NCI-H345 (cell line): ENCODE measurements around the gene SHOC1.
"Not testable (repeated sequence)": the region's sequence is repeated elsewhere in the genome, so short reads cannot be mapped to it uniquely, and the experiment has no call there.

ENCODE experiments used
- DNase-seq: peaks from one replicate; lab custom pipeline; 2025; lab: John Stamatoyannopoulos, UW

SHOC1 gene

GRCh38 chr9:111805262-111805661 lies 10.5 kb upstream of the SHOC1 start:
- no peak for DNase-seq

GRCh38 chr9:111804636-111805035 lies 9.9 kb upstream of the SHOC1 start:
- DNase-seq = no peak

- DNase-seq = no peak
Observed at GRCh38 chr9:111803924-111804323, 9.2 kb upstream of the SHOC1 start.

GRCh38 chr9:111799915-111800526 lies 5.3 kb upstream of the SHOC1 start:
- DNase-seq = no peak

- no peak for DNase-seq
Observed at GRCh38 chr9:111799506-111799905, 4.8 kb upstream of the SHOC1 start.

GRCh38 chr9:111798786-111799185 lies 4.0 kb upstream of the SHOC1 start:
- DNase-seq = no peak

- no peak for DNase-seq
Observed at GRCh38 chr9:111795557-111795839, 761 bp upstream of the SHOC1 start.

- not testable (repeated sequence) for DNase-seq
Observed at GRCh38 chr9:111791821-111792220, 2.9 kb downstream of the SHOC1 start.

- no peak for DNase-seq
Observed at GRCh38 chr9:111789881-111790280, 4.9 kb downstream of the SHOC1 start.

GRCh38 chr9:111783857-111784256 lies 10.9 kb downstream of the SHOC1 start:
- no peak for DNase-seq

GRCh38 chr9:111783424-111783823 lies 11.3 kb downstream of the SHOC1 start:
- no peak for DNase-seq

- no peak for DNase-seq
Observed at GRCh38 chr9:111766066-111766465, 28.7 kb downstream of the SHOC1 start.

- no peak for DNase-seq
Observed at GRCh38 chr9:111762556-111762955, 32.2 kb downstream of the SHOC1 start.

GRCh38 chr9:111759762-111760639 lies 34.7 kb downstream of the SHOC1 start:
- DNase-seq = peak; percentile 62

GRCh38 chr9:111754800-111755199 lies 39.9 kb downstream of the SHOC1 start:
- no peak for DNase-seq

GRCh38 chr9:111752455-111752854 lies 42.3 kb downstream of the SHOC1 start:
- no peak for DNase-seq
